D341Med (cell line): ENCODE results near the gene MAST3.
A peak's percentile ranks its signal among the peaks of the same experiment; 100 is the strongest.

ENCODE experiments used
- DNase-seq: peaks from one replicate; pipeline ENCODE4 v3.0.0; 2012; ENCODE audit warnings: low spot score

MAST3 gene

DNA sequence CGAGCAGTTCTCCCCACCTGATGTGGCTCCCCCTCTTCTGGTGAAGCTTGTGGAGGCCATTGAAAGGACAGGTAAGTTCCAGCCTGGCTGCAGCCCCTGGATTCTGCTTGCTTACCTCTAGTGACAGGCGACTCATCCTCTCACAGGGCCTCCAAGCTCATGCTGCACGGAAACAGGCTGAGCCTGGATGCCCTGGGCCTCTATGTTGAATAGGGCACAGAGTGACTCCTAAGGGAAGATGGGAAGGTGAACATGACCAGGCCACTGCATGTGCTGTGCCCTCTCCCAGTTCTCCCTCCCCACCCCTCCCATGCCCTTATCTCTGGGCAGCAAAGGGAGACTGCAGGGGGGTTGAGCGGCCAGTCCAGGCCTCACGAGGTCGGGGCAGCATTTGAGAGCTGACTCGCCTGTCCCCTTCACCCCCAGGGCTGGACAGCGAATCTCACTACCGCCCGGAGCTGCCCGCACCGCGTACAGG, 63.0 kb downstream of the MAST3 start:
- DNase-seq, result no peak

DNA sequence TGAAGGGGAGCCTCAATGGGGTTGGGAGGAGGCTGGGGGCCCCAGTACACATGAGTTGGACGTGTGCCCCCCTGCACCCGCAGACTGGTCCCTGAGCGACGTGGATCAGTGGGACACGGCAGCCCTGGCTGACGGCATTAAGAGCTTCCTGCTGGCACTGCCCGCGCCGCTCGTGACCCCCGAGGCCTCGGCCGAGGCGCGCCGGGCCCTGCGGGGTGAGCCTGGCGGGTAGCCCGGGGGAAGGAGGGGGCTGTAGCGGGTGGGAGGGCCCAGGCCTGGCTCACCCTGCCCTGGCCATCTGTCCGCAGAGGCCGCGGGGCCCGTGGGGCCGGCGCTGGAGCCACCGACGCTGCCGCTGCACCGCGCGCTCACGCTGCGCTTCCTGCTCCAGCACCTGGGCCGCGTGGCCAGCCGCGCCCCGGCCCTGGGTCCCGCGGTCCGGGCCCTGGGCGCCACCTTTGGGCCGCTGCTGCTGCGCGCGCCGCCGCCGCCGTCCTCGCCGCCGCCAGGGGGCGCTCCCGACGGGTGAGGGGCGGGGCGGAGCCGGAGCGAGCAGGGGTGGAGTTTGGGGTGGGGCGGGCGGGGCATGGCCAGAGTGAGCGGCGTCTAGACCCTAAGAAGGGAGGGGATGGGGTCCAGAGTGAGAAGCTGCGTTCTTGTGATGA, 63.5 kb downstream of the MAST3 start:
- peak; percentile 97 for DNase-seq

DNA sequence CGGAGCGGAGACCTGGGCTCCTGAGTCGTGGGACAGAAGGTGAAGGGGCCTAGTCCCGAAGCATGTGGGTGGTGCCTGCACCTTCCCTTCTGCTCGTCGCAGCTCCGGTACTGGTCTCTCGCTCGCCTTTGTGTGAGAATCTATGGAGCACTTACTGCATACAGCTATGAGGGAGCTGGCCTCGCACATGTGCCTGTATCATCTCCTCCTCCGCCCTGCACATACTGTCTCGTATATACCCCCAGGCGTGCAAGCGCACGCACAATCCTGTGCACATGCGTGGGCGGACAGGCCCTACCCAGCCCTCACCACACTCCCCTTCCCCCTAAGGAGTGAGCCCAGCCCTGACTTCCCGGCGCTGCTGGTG, 64.0 kb downstream of the MAST3 start:
- DNase-seq, result no peak

DNA sequence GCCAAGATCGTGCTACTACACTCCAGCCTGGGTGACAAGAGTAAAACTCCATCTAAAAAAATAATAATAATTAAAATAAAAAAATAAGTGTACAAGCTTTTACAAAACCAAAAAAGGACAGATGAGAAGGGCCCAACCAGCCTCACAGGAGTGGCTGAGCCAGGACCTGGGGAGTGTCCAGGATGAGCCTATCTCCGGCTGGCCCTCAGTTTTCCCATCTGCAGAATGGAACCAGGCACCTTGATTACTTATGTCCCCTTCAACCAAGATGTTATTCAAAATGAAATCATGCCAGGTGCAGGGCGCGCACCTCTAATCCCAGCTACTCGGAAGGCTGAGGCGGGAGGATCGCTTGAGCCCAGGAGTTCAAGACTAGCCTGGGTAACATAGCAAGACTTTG, 66.5 kb downstream of the MAST3 start:
- DNase-seq, result no peak

DNA sequence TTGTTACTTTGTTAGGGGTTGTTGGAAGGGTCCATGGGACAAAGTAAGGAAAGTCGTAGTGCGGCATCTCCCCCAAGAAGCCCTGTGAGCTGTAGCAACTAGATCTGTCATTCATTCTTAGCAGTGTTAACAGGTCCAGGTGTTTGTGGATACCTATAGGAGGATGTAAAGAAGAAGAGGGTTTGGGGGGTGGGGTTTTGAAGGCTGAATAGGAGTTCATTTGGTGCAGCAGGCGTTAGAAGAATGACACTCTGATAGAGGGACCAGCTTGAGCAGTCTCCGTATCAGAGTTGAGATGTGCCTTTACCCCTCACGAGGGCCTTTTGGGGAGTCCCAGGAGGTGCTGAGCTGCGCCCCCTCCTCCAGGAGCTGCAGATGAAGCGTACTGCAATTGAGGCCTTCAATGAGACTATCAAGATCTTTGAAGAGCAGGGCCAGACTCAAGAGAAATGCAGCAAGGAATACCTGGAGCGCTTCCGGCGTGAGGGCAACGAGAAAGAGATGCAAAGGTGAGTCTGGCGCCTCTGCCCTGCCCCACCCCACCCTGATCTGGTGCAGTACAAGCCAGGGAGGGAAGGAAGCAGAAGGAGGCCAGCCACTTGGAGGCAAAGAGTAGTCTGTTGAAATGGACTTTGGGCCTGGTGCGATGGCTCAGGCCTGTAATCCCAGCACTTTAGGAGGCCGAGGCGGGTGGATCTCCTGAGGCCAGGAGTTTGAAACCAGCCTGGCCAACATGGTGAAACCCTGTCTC, 68.4 kb downstream of the MAST3 start:
- no peak for DNase-seq

DNA sequence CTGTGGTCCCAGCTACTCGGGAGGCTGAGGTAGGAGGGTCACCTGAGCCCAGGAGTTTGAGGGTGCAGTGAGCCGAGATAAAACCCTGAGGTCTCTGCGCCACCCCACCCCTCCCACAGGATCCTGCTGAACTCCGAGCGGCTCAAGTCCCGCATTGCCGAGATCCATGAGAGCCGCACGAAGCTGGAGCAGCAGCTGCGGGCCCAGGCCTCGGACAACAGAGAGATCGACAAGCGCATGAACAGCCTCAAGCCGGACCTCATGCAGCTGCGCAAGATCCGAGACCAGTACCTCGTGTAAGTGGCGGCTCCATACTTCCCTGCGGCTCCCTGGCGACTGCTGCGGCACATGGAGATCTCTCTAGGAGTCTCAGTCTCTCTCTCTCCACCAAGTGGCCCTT, 69.4 kb downstream of the MAST3 start:
- DNase-seq, result no peak

DNA sequence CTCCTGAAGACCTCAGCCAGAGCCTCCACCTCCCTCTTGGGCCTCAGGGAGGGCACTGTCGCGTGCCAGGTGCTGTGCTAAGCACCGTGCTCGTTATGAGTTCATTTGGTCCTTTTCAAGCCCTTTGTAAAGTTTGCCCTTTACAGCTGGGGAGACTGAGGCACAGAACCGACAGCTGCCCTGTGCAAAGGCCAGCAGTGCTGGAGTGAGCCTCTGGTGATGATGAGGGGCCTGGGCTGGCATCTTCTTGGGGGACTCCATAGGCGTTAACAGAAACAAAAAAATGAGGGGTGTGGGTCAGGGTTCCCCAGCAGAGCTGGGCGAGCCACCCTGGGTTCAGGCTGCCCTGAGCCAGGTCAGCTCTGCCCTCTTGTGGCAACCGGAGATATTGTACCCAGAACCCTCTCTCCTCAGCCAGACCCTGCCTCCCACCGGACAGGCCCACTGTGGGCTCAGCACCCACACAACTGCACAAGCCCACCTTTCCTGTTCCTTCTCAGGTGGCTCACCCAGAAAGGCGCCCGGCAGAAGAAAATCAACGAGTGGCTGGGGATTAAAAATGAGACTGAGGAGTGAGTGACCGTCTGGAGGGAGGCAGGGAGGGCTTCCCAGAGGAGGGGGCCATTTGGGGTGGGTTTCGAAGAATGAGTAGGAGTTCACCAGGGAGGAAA, 70.5 kb downstream of the MAST3 start:
- DNase-seq, result peak; percentile 92

DNA sequence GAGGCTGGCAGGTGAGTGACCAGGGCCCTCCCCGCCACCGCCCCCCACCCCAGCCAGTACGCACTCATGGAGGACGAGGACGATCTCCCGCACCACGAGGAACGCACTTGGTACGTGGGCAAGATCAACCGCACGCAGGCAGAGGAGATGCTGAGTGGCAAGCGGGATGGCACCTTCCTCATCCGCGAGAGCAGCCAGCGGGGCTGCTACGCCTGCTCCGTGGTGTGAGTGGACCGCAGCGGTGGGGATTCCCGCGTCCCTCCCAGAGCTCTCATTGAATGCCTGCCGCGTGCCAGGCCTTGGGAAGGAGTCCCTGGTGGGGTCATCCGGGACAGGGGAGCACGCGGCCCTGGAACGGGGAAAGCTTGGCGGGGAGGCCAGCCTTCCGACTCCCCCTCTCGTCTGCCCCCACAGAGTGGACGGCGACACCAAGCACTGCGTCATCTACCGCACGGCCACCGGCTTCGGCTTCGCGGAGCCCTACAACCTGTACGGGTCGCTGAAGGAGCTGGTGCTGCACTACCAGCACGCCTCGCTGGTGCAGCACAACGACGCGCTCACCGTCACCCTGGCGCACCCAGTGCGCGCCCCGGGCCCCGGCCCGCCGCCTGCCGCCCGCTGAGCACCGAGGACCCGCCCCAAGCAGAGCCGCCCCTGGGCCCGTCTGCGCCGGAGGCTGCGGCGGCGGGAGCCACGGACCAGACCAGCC, 71.2 kb downstream of the MAST3 start:
- DNase-seq, result no peak

DNA sequence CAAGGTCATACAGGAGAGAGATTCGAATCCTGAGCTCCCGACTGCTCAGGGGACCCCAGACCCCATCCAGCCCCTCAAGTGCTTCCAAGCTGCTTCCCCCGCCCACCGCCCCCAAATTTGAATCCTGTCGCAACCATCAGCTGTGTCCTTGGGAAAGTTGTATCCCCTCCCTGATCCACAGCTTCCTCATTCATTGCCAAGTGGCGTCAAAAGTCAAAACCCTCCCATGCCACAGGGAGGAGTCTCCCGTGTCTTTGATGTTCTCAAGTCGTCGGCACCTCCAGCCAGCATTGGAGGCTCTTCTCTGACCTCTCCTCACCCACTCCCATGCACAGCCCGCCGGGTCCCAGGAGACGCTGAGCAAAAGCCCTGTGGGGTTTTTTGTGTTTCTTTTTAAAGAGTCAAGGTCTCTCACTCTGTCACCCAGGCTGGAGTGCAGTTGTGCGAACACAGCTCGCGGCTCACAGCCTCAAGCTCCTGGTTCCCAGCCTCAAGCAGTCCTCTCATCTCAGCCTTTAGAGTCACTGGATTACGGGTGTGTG, 73.2 kb downstream of the MAST3 start:
- no peak for DNase-seq

DNA sequence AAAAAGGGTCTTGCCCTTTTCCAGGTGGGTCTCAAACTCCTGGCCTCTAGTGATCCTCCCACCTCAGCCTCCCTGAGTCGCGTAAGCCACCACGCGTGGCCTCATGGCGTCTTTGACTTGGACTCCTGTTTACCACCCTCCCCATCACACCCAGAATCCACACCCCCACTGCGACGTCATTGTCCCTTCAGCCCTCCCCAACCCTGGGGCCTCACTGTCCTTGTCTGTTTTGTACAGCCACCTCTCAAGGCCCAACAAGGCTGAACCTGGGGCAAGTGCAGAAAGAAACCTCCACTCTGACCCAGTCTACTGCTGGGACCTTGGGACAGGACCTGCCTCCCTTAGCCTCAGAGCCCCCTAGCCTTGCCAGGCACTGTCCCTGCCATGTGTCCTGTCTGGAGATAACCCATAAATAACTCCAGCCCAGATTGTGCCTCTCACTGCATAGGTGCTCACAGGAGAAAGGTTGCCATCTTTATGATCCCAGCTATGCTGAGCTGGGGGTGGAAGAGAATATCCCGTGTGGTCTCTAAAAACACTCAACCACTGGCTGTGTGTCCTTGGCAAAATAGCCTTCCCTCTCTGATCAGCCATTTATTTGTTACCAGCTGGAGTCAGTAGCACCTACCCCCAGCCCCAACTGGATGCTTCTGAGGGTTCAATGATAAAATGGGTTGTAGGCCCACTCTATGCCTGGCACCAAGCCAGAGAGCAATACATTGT, 74.2 kb downstream of the MAST3 start:
- no peak for DNase-seq

DNA sequence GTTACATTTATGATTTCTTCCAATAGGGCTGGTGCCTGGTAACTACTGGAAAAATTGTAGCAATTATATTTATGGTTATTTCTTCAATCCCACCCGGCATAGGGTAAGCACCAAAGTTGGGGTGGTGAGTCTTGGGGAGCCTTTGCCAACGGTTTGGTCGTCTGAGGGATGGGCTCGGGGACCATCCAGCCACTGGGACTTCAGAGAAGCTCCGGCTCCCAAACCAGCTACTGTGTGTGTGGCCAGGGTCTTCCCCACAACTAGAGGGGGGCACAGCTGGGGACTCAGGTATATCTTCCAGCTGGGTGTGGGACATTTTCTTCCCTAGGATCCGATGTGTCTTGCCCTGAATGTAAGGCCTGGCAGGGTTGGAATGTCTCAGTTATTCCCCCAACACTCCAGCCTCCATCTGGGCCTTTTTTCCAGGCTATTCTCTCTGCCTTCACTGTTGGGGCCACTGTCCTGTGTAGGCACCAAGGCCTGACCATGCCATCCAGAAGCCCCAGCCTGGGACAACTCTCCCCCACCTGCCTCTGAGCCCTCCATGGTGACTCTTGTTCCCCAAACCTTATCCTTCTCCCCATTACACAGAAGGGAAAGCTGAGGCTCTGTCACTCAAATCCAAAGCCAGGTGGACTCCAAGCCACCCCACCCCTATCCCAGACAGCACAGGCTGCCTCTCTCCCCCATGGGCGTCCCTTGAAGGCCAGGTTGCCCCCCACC, 74.9 kb downstream of the MAST3 start:
- no peak for DNase-seq

DNA sequence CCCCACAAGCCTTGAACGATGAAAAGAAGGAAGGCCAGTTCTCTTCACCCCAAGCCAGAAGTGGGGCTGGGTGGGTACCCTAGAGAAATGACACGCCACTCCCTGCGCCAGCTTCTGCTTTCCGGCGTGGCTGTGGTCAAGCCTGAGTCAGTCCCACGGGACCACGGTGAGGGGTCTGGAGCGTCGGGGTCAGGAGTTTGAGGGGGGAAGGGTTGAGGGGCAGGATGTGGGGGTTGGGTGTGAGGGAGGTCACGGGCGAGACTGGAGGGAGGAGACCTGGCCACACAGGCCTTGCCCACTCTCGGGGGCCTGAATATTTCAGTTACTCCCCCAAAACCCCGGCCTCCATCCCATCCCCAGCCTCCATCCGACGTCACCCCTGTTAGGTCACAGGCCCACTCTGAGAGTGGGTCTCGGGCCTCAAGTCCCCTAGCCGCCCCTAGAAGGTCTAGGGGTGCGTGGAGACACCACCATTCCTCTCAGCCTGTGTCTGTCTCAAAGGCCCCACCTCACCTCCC, 75.5 kb downstream of the MAST3 start:
- DNase-seq, result no peak

DNA sequence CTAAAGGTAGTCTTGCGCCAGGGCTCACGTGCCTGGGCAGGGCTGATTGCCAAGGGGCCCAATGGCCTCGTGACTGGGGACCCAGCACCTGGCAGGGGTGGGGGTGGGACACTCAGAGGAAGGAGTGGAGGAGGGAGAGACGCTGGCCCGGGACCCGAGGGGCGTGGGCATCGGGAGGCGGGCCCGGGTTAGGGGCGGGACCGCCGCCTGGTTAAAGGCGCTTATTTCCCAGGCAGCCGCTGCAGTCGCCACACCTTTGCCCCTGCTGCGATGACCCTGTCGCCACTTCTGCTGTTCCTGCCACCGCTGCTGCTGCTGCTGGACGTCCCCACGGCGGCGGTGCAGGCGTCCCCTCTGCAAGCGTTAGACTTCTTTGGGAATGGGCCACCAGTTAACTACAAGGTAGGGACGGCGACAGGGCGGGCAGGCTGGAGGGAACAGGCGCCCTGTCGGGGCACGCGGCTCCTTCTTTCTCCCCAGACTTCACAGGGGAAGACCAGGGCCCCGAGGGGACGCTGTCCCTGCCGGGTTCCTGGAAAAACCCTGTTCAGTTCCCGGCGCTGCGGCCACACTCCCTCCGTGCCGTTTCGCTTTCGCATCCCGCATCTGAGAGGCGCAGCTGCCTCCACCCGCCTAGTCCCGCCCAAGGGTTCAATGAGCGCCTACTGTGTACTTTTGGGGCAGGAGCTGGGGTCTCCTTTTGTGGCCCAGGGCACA, 76.2 kb downstream of the MAST3 start, which contains the start of gene IFI30:
IFI30 (plus strand) TSS at position 242 of the 717 bp plus-strand sequence; CDS start at position 271, 29 bp downstream.
- peak; percentile 89 for DNase-seq

DNA sequence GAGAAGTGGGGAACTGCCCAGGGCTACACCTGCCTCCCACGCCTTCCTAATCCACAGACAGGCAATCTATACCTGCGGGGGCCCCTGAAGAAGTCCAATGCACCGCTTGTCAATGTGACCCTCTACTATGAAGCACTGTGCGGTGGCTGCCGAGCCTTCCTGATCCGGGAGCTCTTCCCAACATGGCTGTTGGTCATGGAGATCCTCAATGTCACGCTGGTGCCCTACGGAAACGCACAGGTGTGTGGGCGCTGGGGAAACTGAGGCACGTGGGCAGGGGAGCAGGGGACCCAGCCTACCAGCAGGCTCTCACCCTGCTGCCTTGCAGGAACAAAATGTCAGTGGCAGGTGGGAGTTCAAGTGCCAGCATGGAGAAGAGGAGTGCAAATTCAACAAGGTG, 77.4 kb downstream of the MAST3 start:
- DNase-seq, result no peak

DNA sequence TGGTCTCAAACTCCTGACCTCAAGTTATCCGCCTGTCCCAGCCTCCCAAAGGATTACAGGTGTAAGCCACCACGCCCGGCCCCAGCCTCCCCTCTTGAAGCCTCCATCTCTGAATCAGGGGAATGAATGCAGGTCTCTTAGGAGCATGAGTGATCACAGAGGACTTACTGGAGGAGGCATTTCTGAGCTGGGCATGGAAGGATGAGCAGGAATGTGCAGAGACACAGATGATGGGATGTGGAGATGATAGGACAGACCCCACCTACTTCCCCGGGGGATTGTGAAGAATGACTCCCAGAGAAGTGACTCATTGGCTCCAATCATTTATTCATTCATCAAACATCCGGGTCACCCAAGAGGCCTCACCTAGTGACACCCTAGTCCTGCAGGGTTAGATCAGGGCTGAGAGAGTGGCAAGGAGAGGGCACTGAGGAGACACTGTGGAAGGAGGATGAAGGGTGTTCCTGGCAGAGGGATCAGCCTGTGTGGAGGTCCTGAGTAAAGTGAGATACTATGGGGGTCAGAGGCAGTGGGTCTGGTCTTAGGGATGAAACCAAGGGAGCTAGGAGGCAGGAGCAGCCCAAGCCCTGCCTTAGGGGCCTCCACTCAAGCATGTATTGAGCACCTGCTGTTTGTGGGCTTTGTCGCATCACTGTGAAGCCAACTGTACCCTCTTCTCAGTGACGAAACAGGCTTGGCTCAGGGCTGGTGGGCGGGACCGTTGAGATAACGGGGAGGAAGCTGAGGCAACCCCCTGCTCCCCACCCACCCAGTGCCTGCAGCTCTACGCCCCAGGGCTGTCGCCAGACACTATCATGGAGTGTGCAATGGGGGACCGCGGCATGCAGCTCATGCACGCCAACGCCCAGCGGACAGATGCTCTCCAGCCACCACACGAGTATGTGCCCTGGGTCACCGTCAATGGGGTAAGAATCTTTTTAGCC, 79.1 kb downstream of the MAST3 start:
- DNase-seq, result no peak

DNA sequence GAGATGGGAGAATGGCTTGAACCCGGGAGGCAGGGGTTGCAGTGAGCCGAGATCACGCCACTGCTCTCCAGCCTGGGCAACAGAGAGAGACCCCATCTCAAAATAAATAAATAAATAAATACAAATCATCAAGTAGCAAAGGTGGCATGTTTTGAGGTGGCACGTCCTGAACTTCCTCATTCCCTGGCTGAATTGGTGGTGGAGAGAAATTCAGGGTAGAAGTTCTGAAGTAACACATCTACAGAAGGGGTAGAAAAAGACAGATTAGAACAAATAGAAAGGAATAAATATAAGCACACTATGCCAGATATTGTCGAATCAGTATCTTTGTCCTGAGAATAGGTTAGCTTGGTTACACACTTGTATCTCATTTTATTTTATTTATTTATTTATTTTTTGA, 82.4 kb downstream of the MAST3 start:
- no peak for DNase-seq

DNA sequence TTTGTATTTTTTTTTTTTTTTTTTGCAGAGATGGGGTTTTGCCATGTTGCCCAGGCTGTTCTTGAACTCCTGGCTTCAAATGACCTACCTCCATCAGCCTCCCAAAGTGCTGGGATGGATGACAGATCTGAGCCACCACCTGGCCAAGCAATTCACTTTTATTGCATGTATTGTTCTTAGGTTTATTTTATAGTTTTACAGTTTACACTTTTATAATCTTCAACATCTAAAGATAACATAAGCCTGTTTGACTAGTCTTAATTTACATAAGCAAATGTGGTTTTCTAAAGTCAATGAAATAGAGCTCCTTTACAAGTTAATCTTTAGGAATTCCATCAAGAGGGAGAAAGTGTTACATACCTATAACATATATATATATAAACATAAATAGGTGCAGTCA, 86.0 kb downstream of the MAST3 start:
- no peak for DNase-seq

DNA sequence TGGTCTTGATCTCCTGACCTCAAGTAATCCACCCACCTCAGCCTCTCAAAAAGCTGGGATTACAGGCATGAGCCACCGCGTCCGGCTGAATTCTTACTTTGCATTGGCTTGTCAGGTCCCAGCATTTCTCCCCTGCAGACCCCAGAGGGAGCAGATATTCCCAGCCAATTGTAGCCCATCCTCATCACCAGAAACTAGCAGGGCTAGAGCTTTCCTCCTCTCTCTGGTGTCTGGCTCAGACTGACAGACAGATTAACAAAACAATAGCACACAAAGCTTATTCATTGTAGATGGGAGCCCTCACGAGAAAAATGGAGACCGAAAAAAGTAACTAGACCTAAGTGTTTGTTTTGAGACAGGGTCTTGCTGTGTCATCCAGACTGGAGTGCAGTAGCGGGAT, 88.0 kb downstream of the MAST3 start:
- no peak for DNase-seq

DNA sequence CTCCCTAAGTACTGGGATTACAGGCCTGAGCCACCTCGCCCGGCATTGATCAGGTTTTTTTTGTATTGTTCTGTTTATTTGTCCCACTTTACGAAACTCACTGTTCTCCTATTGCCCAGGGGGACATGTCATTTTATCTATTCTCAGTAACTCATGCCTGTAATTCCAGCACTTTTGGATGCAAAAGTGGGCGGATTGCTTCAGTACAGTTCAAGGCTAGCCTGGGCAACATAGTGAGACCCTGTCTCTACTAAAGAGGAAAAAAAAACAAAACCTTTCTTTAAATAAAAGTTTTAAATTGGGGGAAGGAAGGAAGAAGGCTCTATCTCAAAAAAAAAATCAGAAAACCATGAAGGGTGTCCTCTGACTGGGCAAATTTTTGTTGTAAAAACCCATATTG, 92.7 kb downstream of the MAST3 start:
- no peak for DNase-seq
